ENCODE results near the gene GP2.

GRCh38 chr16:20322696-20323095 is 4.6 kb downstream of the GP2 start:
- TF ChIP-seq POLR2A (IDR thresholded peaks at IDR 0.05) (no peak), CTCF (IDR thresholded peaks at IDR 0.05) (no peak)

Data from lower leg skin (tissue), 3 donors.